ENCODE measurements around the gene TJP1.

DNA sequence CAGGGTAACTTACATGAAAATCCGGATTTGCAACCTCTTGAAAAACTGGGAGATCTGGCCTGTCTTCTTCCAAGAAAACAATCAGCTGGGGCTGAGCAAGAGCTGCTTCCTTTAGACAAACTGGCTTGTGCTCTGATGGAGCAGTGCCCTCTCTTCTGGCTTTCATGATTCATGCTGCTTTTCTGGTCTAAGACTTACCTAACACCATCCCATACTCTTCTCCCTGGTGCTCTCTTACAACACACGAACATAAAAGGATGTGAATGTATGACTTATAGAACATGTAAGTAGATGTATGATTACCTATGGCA lies 9.9 kb downstream of the TJP1 start:
- no peak for TF ChIP-seq CTCF (tag by site-specific recombination; IDR thresholded peaks at IDR 0.05)
- no peak for TF ChIP-seq ZNF223 (tag by site-specific recombination; IDR thresholded peaks at IDR 0.05)
- TF ChIP-seq YY1 (tag by site-specific recombination; IDR thresholded peaks at IDR 0.05), result no peak
- TF ChIP-seq, protein P1, sequence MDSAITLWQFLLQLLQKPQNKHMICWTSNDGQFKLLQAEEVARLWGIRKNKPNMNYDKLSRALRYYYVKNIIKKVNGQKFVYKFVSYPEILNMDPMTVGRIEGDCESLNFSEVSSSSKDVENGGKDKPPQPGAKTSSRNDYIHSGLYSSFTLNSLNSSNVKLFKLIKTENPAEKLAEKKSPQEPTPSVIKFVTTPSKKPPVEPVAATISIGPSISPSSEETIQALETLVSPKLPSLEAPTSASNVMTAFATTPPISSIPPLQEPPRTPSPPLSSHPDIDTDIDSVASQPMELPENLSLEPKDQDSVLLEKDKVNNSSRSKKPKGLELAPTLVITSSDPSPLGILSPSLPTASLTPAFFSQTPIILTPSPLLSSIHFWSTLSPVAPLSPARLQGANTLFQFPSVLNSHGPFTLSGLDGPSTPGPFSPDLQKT (IDR thresholded peaks at IDR 0.05; ENCODE audit: borderline replicate concordance, low read depth, low read length), result no peak
- no peak for TF ChIP-seq ZFHX2 (tag by site-specific recombination; conservative IDR thresholded peaks at IDR 0.05)
- TF ChIP-seq ZNF510 (tag by site-specific recombination; IDR thresholded peaks at IDR 0.05; ENCODE audit: insufficient replicate concordance), result no peak
- TF ChIP-seq ZNF16 (tag by site-specific recombination; IDR thresholded peaks at IDR 0.05; ENCODE audit: low read depth), result no peak
- TF ChIP-seq ZNF426 (tag by site-specific recombination; IDR thresholded peaks at IDR 0.05), result no peak
